Panc1 (cell line): ENCODE results near the gene ANO8.

Source experiments
- CTCF ChIP-seq: fragments of 450-650 bp; IDR thresholded peaks from 2 replicates; pipeline ENCODE4 v1.5.1; 2017; ENCODE audit warnings: mild to moderate bottlenecking
- POLR2AphosphoS5 ChIP-seq: IDR thresholded peaks from 2 replicates; pipeline ENCODE4 v1.6.1; 2012; ENCODE audit warnings: mild to moderate bottlenecking, low read depth, low read length, moderate library complexity

DNA sequence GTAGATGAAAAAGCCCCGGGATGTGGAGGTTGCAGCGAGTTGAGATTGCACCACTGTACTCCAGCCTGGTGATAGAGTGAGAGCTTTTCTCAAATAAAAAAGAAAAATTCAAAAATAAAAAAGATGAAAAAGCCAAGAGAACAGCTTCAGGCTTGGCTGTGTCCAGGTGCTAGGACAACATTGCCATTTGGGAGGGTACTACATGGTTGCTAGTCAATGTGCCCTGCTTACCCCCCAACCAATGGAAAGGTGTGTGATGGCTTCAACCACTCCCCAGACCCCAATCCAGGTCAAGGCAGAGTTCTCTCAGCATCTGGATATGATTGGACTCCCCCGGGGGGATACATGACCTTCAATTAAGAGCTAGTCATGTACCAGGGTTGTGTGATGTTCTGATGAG, 55.2 kb downstream of the ANO8 start:
- TF ChIP-seq POLR2AphosphoS5 (no peak), CTCF (no peak)
